HG03045 (cell line): ENCODE results near the gene PERM1.
"Not testable (repeated sequence)": the region's sequence is repeated elsewhere in the genome, so short reads cannot be mapped to it uniquely, and the experiment has no call there.

Source experiments
- ATAC-seq: cut with Tn5 transposase; IDR thresholded peaks from one replicate; pipeline ENCODE4 v1.9.1; 2021; ENCODE audit warnings: mild to moderate bottlenecking, moderate library complexity; ENCODE audit not compliant: unreplicated experiment

Gene PERM1, protein sequence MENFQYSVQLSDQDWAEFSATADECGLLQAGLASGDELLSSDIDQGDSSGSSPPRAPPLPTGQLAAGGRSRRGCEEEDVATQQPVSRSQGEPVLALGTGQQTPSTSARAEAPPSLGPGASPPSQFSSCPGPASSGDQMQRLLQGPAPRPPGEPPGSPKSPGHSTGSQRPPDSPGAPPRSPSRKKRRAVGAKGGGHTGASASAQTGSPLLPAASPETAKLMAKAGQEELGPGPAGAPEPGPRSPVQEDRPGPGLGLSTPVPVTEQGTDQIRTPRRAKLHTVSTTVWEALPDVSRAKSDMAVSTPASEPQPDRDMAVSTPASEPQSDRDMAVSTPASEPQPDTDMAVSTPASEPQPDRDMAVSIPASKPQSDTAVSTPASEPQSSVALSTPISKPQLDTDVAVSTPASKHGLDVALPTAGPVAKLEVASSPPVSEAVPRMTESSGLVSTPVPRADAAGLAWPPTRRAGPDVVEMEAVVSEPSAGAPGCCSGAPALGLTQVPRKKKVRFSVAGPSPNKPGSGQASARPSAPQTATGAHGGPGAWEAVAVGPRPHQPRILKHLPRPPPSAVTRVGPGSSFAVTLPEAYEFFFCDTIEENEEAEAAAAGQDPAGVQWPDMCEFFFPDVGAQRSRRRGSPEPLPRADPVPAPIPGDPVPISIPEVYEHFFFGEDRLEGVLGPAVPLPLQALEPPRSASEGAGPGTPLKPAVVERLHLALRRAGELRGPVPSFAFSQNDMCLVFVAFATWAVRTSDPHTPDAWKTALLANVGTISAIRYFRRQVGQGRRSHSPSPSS

DNA sequence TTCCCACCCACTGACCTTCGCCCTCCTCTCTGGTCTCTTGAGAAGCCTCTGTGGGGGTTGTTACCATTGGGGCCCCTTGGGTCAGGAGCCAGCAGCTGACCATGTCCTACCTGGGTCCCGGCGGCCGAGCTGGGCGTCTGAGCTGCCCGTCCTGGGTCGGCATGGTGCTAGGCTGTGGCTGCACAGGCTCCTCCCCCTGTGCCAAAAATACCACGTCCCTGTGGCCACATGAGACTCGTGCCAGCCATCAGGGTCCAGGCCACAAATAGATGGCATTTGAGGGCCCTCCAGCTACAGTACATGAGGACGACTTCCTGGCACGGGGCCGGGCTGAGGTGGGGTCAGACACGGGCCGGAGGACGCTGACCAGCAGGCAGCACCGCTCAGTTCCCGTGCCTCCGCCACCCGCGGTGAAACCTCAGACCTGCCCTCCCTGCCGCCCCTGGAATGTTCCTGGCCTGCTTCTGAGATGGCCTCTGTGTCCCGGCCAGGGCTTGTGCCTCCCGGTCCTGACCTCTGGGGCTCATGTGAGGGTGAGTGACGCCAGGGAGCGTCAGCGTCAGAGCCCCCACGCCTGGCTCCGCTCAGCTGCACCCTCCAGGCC lies at the start of gene PERM1:
PERM1 (minus strand) TSS at position 139 of the 604 bp plus-strand sequence. CDS start 1,064 bp downstream, outside the sequence.
- ATAC-seq: no peak

DNA sequence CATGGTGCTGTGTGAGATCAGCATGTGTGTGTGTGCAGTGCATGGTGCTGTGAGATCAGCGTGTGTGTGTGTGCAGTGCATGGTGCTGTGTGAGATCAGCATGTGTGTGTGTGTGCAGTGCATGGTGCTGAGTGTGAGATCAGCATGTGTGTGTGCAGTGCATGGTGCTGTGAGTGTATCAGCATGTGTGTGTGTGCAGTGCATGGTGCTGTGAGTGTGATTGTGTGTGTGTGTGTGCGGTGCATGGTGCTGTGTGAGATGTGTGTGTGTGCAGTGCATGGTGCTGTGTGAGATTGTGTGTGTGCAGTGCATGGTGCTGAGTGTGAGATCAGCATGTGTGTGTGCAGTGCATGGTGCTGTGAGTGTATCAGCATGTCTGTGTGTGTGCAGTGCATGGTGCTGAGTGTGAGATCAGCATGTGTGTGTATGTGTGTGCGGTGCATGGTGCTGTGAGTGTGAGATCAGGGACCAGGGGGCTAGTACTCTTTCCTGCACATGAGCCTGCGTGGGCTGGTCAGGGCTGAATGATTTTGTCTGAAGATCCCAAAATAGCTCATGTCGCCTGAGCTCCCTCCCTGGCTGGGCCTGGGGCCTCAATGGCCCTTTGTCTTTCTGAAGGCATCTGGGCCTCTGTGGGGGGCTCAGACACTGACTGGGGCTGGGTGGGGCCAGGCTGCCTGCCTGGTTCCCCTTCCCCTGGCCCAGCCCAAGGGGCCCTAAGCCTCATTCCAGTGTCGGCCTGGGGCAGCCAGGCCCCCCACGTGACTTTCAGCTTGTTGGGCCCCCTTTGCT lies 49.2 kb upstream of the PERM1 start:
- ATAC-seq: not testable (repeated sequence)

DNA sequence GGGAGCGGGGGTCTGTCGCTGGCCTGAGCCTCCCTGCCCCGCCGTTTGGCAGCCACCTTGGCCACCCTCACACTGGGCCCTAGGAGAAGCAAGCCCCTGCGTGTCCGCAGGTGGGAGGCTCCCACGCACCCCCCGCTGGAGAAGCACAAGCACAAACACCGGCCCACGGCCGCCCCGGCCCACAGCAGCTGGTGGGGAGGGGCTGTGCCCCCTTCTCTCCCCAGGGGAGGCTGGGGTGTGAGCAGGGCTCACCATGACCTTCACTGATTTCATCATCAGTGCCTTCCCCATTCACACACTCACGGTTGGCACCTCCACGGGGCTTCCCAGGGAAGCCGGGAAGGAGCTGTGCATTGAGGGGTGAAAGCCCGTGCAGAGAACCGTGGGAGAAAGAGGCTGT lies 45.9 kb upstream of the PERM1 start:
- no peak for ATAC-seq

DNA sequence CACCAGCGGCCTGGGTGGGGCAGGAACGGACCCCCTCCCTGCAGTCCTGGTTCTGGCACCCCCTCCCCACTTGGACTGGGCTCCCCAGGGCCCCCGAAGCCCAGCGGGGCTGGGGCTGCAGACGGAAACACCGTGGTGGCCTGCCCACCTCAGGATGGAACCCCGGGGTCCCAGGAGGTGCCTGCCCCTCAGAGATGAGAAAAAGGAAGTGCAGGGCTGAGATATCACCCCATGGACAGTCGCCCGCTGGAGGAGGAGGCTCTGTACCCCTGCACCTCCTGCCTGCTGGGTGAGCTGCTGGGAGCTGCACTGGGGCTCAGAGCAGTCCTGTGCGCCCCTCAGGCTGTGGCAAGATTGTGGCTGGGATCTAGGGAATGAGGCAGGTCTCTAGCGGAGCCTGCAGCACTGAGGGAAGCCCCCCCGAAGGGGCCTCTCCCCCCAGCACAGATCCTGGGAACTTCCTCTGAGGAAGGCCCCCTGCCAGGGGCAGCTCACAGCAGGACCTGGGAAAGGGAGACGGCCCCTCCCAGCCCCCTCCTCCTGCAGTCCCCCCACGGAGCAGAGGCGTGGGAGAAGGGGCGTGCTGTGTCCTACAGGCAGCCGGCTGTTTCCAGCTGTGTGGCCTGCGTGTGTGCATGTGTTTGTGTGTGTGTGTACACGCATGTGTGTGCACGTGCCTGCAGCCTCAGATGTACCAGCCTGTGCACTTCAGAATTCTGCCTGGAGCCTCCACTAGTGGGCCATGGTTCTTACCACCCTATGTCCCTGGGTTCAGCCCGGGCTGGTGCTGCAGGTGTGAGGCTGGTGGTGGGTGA lies 44.9 kb upstream of the PERM1 start:
- ATAC-seq: no peak

DNA sequence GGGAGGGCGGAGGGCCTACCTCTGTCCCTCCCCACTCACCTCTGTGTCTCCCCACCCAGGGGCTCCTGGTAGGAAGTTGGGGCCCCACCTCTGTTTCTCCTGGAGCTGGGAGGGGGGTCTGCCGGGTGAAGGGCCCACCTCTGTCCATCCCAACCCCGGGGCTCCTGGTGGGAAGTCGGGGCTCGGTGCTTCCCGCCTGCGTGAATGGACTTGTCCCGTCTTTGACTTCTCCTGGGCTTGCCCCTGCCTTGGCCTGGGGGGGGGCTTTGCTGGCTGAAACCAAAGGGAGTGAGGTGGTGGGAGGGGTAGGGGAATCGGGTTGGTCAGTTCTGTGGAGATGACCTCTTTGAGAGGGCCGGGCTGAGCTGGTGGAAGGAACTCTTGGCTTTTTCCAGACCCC lies 43.8 kb upstream of the PERM1 start:
- ATAC-seq: no peak

DNA sequence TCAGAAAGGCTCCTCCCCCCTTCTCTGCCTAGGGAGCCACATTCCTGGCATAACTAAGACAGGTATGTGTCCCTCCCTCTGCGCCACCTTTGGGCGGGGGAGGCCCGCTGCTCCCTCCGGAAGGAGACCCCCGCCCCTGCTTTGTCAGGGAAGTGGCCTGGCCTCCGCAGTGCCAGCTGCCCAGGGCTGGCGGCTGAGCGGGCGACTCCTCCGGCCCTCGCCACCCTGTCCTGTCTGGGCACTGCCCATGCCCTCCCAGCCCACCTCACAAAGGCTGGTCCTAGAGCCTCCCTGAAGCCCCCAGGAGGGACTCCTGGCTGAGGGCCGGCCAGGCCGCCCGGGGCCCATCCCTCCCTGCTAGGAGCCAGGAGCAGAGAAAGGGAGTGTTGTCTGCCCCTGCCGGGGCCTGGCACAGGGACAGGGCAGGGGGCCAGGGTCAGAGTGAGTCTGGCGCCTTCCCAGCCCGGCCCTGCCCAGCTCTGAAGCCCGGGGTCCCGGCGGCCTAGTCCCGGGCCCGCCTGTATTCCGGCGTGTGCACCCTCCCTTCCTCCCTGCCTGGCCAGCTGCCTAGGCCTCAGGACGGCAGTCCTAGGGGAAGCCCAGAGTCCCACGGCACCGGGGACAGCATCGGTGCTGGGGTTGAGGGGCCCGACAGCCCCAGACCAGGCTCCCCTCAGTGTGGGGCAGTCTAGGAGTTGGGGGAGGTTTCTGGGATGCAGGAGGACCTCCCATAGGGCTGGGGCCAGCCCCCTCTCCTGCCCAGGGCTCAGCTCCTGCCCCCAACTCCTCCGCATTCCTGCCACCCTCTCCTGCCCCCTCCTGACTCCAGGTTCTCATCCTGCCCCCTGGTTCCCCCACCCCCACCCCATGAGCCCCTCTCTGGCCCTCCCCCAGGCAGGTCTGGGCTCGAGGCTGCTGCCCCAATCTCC lies 43.1 kb upstream of the PERM1 start:
- no peak for ATAC-seq

DNA sequence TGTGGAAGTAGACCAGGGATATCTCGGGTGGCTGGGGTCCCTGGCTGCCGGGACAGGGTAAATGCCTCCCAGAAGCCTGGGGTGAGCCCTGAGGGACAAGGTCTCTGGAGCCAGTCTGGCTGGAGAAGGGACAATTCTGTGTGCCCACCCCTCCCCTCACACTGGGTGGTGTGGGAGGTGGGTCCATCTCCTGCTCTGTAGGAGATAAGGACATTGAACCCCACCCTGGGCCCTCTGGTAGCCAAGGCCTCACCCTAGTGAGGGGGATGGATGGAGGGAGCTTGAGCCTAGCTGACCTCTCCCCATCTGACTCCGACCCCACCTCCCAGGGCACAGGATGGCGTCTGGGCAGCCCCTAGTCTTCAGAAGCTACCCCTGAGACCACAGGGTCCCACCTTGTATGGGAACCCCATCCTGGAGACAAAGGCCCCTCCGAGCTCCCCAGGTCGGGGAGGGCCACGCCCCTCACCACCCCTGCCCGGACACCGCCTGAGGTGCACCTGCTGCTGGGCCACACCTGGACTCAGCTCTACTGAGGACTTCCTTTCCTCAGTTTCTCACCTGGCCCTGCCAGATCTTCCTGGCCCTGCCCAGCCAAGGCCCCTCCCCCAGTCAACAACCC lies 42.4 kb upstream of the PERM1 start:
- ATAC-seq: no peak

DNA sequence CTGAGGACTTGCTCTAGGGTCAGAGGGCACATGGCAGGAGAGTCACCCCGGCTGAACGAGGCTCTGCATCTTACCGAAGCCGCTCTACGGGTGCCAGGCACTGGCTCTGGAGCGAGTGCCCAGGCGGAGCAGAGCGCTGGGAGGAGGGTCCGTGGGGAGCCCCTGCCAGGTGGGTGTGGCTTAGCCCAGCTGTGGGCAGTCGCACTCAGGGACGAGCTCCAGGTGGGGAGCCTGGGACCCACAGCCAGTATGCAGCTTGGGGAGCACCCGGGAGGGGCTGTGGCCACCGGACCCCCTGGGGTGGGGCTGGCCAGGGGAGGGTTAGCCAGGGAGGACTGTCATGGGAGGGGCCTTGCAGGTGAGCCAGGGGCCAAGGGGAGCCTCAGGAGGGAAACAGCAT lies 41.8 kb upstream of the PERM1 start:
- no peak for ATAC-seq

DNA sequence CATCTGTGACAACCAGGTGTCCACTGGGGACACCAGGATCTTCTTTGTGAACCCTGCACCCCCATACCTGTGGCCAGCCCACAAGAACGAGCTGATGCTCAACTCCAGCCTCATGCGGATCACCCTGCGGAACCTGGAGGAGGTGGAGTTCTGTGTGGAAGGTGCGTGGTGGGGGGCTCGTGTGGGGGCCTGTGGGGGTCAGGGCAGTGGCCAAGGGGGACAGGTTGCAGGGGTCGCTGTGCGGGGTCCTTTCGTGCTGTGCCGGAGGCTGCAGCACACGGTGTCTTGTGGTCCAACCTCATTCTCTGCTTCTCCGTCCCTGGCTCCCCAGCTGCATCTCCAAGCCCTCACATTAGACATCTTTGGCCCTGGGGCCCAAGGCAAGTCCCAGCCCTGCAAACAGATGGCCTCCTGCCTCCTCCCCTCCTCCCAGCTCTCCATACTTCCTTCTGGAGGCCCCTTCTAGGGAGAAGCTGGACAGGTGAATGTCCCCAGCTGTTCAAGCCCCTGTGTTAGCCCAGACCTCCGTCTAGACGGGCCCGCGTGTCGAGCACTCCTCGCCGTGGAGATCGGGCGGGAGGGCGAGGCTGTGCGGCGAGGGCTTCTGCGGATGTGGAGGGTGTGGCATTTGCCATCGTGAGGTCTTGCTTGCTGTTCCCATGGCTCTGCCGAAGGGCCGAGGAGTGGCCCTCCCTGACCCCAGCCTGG lies 40.6 kb upstream of the PERM1 start:
- ATAC-seq: no peak

DNA sequence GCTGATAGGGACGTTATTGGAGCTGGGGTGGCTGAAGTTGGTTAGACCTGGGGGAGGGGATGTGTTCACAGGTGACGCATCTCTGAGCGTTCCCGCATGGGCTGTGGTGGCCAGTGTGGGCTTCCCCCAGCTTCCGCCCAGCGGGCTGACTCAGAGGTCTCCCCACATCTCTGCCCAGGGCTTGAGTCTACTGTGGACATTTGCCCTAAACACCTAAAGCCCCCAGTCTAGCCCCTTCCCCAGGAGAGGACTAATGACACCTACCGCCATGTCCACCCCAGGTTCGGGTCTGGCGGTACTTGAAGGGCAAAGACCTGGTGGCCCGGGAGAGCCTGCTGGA lies 40.0 kb upstream of the PERM1 start:
- ATAC-seq: no peak

DNA sequence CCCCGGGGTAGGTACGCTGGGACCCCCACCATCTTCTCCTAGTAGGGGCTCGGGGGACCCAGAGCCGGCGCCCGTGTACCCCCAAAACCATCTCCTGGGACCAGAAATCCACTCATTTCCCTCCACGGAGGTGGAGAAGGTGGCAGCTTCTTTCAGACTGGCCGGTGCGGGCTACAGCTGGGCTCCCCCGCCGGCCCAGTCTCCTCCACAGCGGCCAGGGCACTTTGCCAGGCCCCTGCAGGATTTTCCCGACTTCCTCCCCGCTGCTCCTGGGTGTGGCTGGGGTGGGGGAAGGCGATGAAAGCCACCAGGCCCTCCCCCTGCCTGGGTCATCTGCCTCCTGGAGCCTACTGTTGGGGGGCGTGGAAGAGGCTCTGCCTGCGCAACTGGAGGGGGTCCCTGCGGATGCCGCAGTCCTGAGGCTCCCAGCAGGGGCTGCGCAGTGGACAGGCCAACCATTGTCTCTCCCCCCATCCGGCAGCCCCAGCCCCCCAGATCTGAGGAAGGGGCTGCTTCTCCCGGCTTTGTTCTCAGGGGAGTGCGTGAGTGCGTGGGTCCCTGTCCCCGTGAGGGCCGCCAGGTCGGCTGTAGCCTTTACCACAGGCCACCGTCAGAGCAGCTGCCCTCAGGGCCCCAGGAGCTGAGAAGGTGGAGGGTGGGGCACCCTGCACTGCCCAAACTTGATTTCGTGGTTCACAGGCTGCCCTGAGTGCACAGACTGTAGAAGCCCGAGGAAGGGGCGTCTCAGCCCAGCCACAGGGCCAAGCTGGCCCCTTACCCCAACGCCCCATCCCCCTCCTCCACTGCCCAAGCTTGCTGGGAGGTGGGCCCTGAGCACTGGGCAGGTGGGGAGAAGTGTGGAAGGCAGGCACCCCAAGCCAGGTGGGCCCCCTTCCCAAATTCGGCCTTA lies 39.4 kb upstream of the PERM1 start:
- no peak for ATAC-seq

DNA sequence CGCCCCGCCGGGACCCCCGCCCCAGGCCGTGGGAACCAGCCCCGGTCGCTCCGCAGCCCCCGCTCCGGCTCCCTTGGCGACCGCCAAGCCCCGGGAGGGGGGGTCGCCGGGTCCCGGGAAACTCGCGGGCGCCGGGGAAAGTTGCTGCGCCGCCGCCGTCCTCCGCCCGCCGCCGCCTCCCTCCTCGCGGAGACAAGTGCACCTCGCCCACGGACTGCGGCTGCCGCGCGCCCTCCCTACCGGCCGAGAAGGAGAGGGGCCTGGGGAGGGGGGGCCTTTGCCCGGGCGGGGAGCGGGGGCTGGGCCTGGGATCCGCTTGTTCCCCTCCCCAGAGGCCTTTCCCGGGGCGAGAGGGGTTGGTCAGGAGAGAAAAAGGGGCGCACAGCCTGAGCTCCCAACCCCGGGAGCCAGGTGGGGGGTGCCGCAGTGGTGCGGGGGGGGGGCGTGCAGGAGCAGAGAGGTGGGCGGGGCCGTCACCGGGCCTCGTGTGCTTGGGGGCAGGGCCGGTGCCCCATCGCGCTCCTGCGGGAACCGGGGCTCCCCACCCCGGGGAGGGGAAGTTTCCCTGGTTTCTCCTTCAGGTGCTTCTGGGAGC lies 38.6 kb upstream of the PERM1 start:
- ATAC-seq: peak; percentile 12

DNA sequence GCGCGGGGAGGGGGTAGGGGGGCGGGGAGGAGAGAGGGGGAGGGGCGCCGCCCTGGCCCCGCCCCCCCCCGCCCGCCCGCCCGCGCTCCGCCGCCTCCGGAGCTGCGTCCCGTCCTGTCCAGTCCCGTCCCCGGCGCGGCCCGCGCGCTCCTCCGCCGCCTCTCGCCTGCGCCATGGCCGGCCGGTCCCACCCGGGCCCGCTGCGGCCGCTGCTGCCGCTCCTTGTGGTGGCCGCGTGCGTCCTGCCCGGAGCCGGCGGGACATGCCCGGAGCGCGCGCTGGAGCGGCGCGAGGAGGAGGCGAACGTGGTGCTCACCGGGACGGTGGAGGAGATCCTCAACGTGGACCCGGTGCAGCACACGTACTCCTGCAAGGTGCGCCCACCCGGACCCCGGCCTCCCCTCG lies 38.1 kb upstream of the PERM1 start, which contains the start of gene AGRN:
AGRN (plus strand) TSS at position 121 of the 405 bp plus-strand sequence; CDS start at position 174, 53 bp downstream.
- ATAC-seq: peak; percentile 31

DNA sequence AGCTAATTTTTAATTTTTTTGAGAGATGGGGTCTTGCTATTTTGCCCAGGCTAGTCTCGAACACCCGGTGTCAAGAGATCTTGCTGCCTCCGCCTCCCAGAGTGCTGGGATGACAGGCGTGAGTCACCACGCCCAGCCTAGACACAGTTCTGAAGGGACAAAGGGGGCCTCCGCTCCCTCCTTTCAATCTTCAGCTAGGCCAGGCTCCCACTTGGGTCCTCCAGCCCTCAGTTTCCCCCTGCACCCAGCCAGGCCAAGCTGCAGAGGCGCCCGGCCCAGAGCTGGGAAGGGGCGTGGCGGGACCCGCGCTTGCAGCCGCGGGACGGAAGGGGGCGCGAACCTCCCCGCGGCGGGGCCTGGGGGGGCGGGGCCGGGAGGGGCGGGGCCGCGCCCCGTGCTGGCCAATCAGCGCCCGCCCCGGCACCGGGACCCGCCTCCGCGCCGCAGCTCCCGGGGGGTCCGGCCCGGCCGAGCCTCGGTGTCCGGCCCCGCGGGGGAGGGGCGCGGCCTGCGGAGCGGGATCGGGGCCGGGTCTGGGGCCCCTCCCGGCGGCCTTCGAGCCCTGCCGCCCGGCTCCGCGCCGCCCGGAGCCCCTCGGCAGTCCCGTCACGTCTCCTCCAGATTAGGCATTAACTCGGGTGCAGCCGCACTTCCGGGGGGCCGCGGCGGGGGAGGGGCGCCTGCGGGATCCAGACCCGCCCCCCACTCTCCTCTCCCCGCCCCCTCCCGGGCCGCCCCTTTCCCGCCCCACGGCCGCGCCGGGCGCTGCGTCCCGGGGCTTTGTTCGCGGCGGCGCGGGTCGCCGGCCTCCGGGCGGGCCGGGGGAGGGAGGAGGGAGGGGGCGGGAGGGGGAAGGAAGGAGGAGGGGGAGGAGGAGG lies 37.5 kb upstream of the PERM1 start:
- peak; percentile 67 for ATAC-seq

DNA sequence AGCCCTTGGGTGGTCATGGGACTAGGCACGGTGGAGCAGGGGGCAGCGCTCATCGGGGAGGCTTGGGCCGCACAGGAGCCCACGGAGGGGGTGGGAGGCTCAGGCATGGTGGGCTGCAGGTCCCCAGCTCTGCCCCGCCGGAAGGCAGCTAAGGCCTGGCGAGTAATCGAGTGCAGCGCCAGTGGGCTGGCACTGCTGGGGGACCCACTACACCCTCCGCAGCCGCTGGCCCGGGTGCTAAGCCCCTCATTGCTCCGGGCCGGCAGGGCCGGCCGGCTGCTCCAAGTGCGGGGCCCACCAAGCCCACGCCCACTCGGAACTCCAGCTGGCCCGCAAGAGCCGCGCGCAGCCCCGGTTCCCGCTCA lies 36.4 kb upstream of the PERM1 start:
- ATAC-seq: not testable (repeated sequence)
